ENCODE results near the gene INCENP.
A peak's percentile ranks its signal among the peaks of the same experiment; 100 is the strongest.

Gene INCENP

GRCh38 chr11:62125316-62125715 is 1.5 kb downstream of the INCENP start:
- DNase-seq: peak; percentile 12

- no peak for DNase-seq
Measured at GRCh38 chr11:62125881-62126280, 2.1 kb downstream of the INCENP start.

- DNase-seq: no peak
Measured at GRCh38 chr11:62127426-62127825, 3.6 kb downstream of the INCENP start.

GRCh38 chr11:62127941-62128770 is 4.3 kb downstream of the INCENP start:
- no peak for DNase-seq

GRCh38 chr11:62128835-62129234 is 5.0 kb downstream of the INCENP start:
- no peak for DNase-seq

GRCh38 chr11:62129590-62130282 is 5.9 kb downstream of the INCENP start:
- no peak for DNase-seq

GRCh38 chr11:62130283-62131169 is 6.7 kb downstream of the INCENP start:
- DNase-seq: no peak

GRCh38 chr11:62131170-62131464 is 7.3 kb downstream of the INCENP start:
- DNase-seq: no peak

- DNase-seq: no peak
Measured at GRCh38 chr11:62132191-62132590, 8.4 kb downstream of the INCENP start.

- DNase-seq: no peak
Measured at GRCh38 chr11:62132689-62133293, 9.0 kb downstream of the INCENP start.

GRCh38 chr11:62133328-62134065 is 9.7 kb downstream of the INCENP start:
- no peak for DNase-seq

GRCh38 chr11:62137276-62137861 is 13.6 kb downstream of the INCENP start:
- DNase-seq: no peak

GRCh38 chr11:62137881-62138629 is 14.2 kb downstream of the INCENP start:
- DNase-seq: no peak

- no peak for DNase-seq
Measured at GRCh38 chr11:62138630-62139425, 15.0 kb downstream of the INCENP start.

GRCh38 chr11:62139526-62140303 is 15.9 kb downstream of the INCENP start:
- no peak for DNase-seq

- DNase-seq: no peak
Measured at GRCh38 chr11:62140304-62141110, 16.7 kb downstream of the INCENP start.

- no peak for DNase-seq
Measured at GRCh38 chr11:62141111-62142042, 17.6 kb downstream of the INCENP start.

- no peak for DNase-seq
Measured at GRCh38 chr11:62142043-62142375, 18.2 kb downstream of the INCENP start.

All from activated CD4-positive, alpha-beta T cell treated with anti-CD3 and anti-CD28 coated beads, Interleukin-2, amount 50 U/mL, for 16 hours (primary cell).